ENCODE data around the gene CDK5R2.

Gene CDK5R2

GRCh38 chr2:219010162-219010756 lies 50.8 kb downstream of the CDK5R2 start:
- FAIRE-seq: no peak

DNA sequence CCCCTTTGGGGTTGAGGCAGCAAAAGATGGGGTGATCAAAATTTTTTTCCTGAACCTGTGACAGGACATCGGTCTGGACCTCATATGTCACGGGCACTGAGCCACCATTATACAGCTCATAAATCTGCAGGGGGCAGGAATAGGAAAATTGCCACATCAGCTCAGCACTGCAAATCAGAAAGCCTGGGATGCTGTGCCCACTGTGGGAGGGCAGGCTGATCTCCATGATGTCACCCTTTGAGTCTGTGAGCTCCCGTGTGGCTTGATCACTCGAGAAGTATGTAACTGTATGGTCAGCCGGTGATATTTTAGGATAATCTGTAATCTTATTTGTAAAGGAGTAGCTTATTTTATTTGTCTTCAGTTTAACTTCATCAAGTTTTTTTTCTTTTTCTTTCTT lies 51.4 kb downstream of the CDK5R2 start:
- no peak for FAIRE-seq
